ENCODE results near the gene SLC6A2. TPM values are rescaled to one million over a fixed set of nuclear protein-coding genes. Genes with fewer than 3 reads are reported as not detected.

SLC6A2 gene
- total RNA-seq, 3 donors from 2014 or later, result 0.15 to 0.66 (median 0.64) TPM

GRCh38 chr16:55685973-55686372 is 30.2 kb downstream of the SLC6A2 start:
- Histone ChIP-seq H3K27me3 (no peaks in the 10 kb centered on the region), H3K9me3 (peaks cover 0 to 10% of the 10 kb centered on the region in 2 donors), H3K4me1 (no peaks in the 10 kb centered on the region), H3K27ac (no peak overlapping the region), H3K36me3 (no peaks in the 10 kb centered on the region), H3K4me3 (no peak overlapping the region)
- no peak for DNase-seq (ENCODE audit: low spot score in 2 of 2)
- no peak for TF ChIP-seq CTCF (IDR thresholded peaks at IDR 0.05)
- no peak for TF ChIP-seq POLR2A (IDR thresholded peaks at IDR 0.05)
- TF ChIP-seq POLR2AphosphoS5 (IDR thresholded peaks at IDR 0.05), result no peak
- intact Hi-C loops (cut with DNase I; ENCODE audit: low total_unique reads), result no loop called here

GRCh38 chr16:55686671-55687070 is 30.9 kb downstream of the SLC6A2 start:
- intact Hi-C loops (cut with DNase I; ENCODE audit: low total_unique reads), result no loop called here
- Histone ChIP-seq H3K9me3 (peaks cover 0 to 10% of the 10 kb centered on the region in 2 donors), H3K27me3 (no peaks in the 10 kb centered on the region), H3K4me3 (no peak overlapping the region), H3K4me1 (no peaks in the 10 kb centered on the region), H3K36me3 (no peaks in the 10 kb centered on the region), H3K27ac (no peak overlapping the region)
- no peak for DNase-seq (ENCODE audit: low spot score in 2 of 2)
- no peak for TF ChIP-seq CTCF (IDR thresholded peaks at IDR 0.05)
- no peak for TF ChIP-seq POLR2A (IDR thresholded peaks at IDR 0.05)
- no peak for TF ChIP-seq POLR2AphosphoS5 (IDR thresholded peaks at IDR 0.05)

GRCh38 chr16:55687802-55688201 is 32.0 kb downstream of the SLC6A2 start:
- H3K9me3 ChIP-seq, result peaks cover 0 to 10% of the 10 kb centered on the region in 2 donors

GRCh38 chr16:55690841-55691240 is 35.1 kb downstream of the SLC6A2 start:
- H3K4me1 ChIP-seq, result no peaks in the 10 kb centered on the region
- no peak for DNase-seq (ENCODE audit: low spot score in 2 of 2)
- H3K4me3 ChIP-seq, result no peak overlapping the region
- no peaks in the 10 kb centered on the region for H3K36me3 ChIP-seq
- intact Hi-C loops (cut with DNase I; ENCODE audit: low total_unique reads), result no loop called here
- no peak overlapping the region for H3K27ac ChIP-seq
- peaks cover 0 to 5% of the 10 kb centered on the region in 2 donors for H3K9me3 ChIP-seq
- H3K27me3 ChIP-seq, result no peaks in the 10 kb centered on the region
- TF ChIP-seq POLR2AphosphoS5 (IDR thresholded peaks at IDR 0.05) (no peak), POLR2A (IDR thresholded peaks at IDR 0.05) (no peak), CTCF (IDR thresholded peaks at IDR 0.05) (no peak)

More at GRCh38 chr16:55687802-55688201, 32.0 kb downstream of the SLC6A2 start:
- no peaks in the 10 kb centered on the region for H3K27me3 ChIP-seq
- no peak overlapping the region for H3K27ac ChIP-seq
- H3K36me3 ChIP-seq, result no peaks in the 10 kb centered on the region
- DNase-seq (ENCODE audit: low spot score in 2 of 2), result no peak
- TF ChIP-seq POLR2AphosphoS5 (IDR thresholded peaks at IDR 0.05) (no peak), CTCF (IDR thresholded peaks at IDR 0.05) (no peak), POLR2A (IDR thresholded peaks at IDR 0.05) (no peak)
- intact Hi-C loops (cut with DNase I; ENCODE audit: low total_unique reads), result no loop called here
- no peaks in the 10 kb centered on the region for H3K4me1 ChIP-seq
- H3K4me3 ChIP-seq, result no peak overlapping the region

- Histone ChIP-seq H3K4me3 (no peak overlapping the region), H3K27me3 (no peaks in the 10 kb centered on the region), H3K4me1 (no peaks in the 10 kb centered on the region), H3K36me3 (no peaks in the 10 kb centered on the region), H3K9me3 (no peaks in the 10 kb centered on the region), H3K27ac (no peak overlapping the region)
- no peak for DNase-seq (ENCODE audit: low spot score in 2 of 2)
- intact Hi-C loops (cut with DNase I; ENCODE audit: low total_unique reads), result no loop called here
- TF ChIP-seq POLR2A (IDR thresholded peaks at IDR 0.05), result no peak
- no peak for TF ChIP-seq POLR2AphosphoS5 (IDR thresholded peaks at IDR 0.05)
- no peak for TF ChIP-seq CTCF (IDR thresholded peaks at IDR 0.05)
Observed at GRCh38 chr16:55691771-55692170, 36.0 kb downstream of the SLC6A2 start.
